ENCODE results near the gene DDX25.
"Not testable (repeated sequence)": the region's sequence is repeated elsewhere in the genome, so short reads cannot be mapped to it uniquely, and the experiment has no call there.

Gene DDX25

DNA sequence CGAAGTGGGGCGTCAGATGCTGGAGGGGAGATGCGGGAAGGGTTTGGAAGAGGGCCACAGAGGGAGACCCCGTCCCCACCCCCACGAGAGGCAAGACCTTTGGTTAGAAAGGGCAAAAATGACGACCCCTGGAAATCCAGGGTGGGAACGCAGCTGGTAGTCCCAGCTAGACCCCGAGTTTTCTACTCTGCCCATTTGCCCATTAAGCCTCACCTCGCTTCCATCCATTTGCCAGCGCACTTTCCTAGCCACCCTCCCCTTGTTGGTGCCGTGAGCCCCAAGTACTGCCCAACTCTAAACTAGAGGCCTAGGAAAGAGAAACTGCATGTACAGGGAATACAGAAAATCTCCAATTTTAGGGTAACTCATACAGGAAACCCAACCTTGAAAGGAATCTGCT, 370 bp downstream of the DDX25 start:
- DNase-seq (ENCODE audit: low read depth) = no peak

- DNase-seq (ENCODE audit: low read depth) = no peak
Observed at GRCh38 chr11:125910226-125910849, 6.0 kb downstream of the DDX25 start.

- DNase-seq (ENCODE audit: low read depth) = not testable (repeated sequence)
Observed at GRCh38 chr11:125914601-125915000, 10.3 kb downstream of the DDX25 start.

- DNase-seq (ENCODE audit: low read depth) = no peak
Observed at GRCh38 chr11:125916683-125917347, 12.5 kb downstream of the DDX25 start.

- no peak for DNase-seq (ENCODE audit: low read depth)
Observed at GRCh38 chr11:125918140-125918840, 14.0 kb downstream of the DDX25 start.

- DNase-seq (ENCODE audit: low read depth) = no peak
Observed at GRCh38 chr11:125921042-125921441, 16.7 kb downstream of the DDX25 start.

- DNase-seq (ENCODE audit: low read depth) = no peak
Observed at GRCh38 chr11:125922156-125922555, 17.8 kb downstream of the DDX25 start.

DNA sequence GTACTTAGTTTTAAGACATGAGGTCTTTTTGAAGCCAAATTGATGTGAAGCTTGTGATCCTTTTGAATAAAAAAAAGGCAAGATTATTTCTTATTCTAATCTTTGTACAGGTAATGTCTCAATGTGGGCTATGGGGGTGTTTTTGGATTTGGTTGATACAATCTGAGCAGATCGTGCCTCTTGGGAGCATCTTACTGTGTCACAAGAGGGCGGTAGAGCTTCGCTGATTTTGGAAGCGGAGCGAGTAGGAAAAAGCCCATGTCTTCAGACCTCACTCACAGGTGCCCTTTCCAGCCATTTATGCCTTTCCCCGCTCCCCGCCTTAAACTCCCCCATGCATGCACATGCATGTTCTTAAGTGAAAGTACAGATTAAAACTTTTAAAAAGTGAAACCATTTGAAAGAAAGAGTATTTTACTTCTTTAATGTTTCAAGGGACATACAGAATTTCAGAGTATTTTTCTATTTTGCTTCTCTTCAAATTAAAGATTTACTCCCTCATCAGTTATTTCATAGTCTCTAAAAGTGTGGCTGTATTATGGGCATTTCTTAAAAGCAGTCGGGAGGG, 18.8 kb downstream of the DDX25 start:
- DNase-seq (ENCODE audit: low read depth) = no peak

DNA sequence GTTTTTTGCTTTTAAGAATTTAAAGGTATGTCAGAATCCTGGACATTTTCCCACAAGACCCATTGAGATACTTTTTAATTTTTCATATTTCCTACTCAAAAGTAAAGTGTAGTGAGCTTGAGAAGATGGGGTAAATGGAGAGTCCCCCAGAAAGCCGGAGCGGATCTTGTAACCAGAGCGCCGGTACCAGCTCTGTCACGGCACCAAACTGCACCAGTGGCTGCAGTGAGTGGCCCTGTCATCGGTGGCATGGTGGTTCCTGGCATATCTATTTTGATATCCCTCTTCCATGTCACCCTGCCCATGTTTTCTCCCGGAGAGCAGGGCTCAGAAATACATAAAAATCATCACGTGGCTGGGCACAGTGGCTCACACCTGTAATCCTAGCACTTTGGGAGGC, 19.3 kb downstream of the DDX25 start:
- no peak for DNase-seq (ENCODE audit: low read depth)

GRCh38 chr11:125924384-125925007, 20.2 kb downstream of the DDX25 start:
- no peak for DNase-seq (ENCODE audit: low read depth)

DNA sequence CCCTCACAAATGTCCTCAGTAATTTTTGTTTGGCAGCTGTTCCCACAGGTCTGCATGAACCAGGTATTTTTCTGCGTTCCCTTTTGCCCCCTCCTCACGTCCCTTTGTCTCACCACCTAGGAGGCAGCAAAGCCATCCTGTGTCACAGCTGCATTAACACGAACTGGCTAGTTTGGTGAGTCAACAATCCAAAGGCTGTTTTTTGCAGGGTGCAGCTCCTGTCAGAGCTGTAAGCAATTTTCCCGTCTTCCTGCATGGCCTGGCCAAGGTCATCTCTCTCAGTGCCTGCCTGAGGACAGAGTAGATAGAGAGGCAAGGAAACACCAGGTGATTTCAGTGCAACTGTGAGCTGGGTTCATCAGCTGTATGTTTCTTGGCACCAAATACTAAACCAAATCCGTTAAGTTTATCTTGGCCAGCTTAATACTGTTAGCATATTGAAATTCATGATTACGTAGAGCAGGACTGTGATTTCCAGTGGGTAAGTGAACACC, 21.0 kb downstream of the DDX25 start:
- no peak for DNase-seq (ENCODE audit: low read depth)

GRCh38 chr11:125925804-125926203, 21.5 kb downstream of the DDX25 start:
- DNase-seq (ENCODE audit: low read depth) = no peak

DNA sequence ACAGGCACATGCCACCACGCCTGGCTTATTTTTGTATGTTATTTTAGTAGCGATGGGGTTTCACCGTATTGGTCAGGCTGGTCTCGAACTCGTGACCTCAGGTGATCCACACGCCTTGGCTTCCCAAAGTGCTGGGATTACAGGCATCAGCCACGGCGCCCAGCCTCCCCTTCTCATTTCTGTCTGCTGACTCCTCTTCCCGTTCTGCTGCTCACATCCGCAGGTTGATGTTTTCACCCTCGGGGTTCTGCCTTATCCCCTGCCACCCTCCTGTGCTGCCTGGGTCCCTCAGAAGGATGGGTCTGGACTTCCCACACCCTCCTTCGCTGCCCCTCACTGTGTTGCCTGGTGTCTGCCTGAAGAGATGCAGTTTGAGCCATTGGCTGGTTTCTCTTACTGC, 22.4 kb downstream of the DDX25 start:
- DNase-seq (ENCODE audit: low read depth) = no peak

- DNase-seq (ENCODE audit: low read depth) = no peak
Observed at GRCh38 chr11:125929445-125930075, 25.3 kb downstream of the DDX25 start.

DNA sequence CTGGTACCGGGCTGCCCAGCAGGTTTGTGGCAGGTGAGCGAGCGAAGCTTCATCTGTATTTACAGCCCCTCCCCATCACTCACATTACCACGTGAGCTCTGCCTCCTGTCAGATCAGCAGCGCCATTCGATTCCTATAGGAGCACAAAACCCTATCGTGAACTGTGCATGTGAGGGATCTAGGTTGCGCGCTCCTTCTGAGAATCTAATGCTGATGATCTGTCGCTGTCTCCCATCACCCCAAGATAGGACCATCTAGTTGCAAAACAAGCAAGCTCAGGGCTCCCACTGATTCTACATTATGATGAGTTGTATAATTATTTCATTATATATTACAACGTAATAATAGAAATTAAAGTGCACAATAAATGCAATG, 25.8 kb downstream of the DDX25 start:
- no peak for DNase-seq (ENCODE audit: low read depth)

- no peak for DNase-seq (ENCODE audit: low read depth)
Observed at GRCh38 chr11:125931116-125931515, 26.8 kb downstream of the DDX25 start.

- DNase-seq (ENCODE audit: low read depth) = no peak
Observed at GRCh38 chr11:125931668-125932067, 27.4 kb downstream of the DDX25 start.

DNA sequence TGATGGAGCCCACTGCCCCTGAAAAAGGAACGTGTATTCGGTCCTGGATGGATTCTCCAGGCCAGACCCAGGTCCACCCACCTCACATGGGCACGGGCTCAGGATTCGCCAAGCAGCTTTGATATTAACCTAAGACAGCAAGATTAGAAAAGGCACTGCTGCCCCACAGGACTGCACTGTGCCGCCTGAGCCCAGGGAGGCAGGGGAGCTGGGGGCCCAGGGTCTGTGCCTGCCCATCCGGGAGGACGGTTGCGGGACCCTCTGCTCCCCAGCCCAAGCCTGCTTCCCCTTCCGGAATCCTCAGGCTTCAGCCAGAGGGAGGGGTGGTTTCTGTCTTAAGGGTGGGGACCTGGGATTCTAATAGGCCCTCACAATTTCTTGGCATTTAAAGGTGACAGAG, 28.0 kb downstream of the DDX25 start:
- no peak for DNase-seq (ENCODE audit: low read depth)

DNA sequence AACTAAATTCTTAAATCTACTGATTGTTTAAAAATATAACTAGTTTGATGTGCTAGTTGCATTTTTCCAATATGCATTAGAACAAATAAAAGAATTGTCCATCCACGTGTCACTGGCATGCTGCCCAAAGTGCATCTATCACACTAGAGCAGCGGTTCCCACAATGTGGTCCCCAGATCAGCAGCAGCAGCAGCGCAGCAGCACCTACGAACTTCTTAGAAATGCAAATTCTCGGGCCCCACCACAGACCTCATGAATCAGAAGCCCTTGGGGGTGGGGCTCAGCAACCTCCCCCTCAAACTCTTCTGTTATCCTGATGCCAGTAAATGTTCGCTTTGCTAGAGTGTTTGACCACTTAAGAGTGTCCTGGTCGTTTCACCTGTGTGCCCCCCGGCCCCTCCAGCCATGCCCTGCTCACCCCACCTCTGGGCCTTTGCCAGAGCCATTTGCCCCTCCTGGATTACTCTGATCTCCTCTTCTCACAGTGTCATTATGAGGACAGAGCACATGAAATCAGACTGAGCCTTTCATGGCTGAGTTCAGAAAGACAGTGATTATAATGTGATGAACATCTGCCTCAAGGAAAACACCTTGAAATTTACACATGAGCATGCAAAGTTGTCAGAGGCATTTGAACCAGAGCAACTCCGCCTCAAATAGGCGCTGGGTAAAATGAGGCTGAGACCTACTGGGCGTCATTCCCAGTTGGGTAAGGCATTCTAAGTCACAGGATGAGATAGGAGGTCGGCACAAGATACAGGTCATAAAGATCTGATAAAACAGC, 28.9 kb downstream of the DDX25 start:
- DNase-seq (ENCODE audit: low read depth) = no peak

- no peak for DNase-seq (ENCODE audit: low read depth)
Observed at GRCh38 chr11:125934473-125934872, 30.2 kb downstream of the DDX25 start.

DNA sequence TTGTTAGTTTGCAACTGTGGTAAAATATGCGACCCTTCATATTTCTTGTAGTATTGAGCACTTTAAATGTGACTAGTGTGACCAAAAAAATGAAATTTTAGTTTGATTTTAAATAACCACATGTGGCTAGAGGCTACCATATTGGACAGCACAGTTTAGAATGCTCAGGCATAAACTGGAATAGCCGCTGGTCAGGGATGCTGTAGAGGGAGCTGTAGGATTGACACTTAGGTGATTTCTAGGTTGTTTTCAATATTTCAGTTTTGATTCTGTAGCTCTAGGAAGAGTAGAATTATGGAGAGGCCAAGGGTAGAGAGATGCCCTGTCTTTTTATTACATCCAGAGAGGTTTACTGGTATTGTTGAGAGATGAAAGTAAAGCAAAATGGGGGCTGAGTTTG, 30.7 kb downstream of the DDX25 start:
- no peak for DNase-seq (ENCODE audit: low read depth)
